Mucosa of gallbladder (tissue), 1 donor: ENCODE results near the gene ISOC2. TPM values are rescaled to one million over a fixed set of nuclear protein-coding genes. Genes with fewer than 3 reads are reported as not detected.
A peak's percentile ranks its signal among the peaks of the same experiment; 100 is the strongest.
"Not testable (repeated sequence)": the region's sequence is repeated elsewhere in the genome, so short reads cannot be mapped to it uniquely, and the experiment has no call there.

Experiments
- DNase-seq: peaks from one replicate; pipeline ENCODE4 v3.0.0-alpha.2; 2020; ENCODE audit warnings: low spot score
- total RNA-seq: library from RNA; stranded (reverse); gene quantifications from one replicate; pipeline ENCODE4 v1.2.1, GENCODE V29; 2021
- donor health status: DM: no; HTN: no; CAD: no.

The ISOC2 gene
- 53.5 TPM for total RNA-seq

DNA sequence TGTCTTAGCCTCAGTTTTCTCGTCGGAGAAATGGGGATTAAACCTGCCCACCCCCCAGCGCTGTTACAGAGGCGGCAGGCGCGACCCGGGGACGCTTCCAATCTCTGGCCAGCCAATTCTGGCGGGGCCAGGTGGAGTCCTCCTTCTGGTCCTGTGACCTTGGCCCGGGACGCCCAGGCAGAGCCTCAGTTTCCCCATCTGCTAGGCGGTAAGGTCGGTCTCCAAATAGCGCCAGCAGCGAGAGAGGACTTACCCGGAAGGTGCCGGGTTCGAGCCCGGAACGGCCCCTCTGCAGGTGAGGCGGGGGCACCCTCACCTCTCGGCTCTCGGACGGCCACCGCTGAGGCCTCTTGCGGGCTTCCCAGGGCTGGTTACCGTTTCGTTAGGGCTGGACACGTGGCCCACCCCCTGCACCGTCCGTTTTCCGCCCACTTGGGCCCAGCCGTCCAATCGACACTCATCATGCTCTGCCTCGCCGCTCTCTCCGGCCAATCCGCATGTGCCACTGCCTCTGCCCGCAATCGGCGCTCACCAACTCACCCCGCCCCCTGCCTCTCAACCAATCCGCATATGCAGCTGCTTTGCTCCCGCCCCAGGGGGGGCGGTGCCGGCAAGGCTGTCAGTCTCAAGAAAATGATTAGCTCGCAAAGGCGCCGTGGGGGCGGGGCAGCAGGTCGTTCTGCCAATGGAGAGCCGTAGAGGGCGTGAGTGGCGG is at the start of gene ISOC2:
ISOC2 (minus strand) TSS at position 384 of the 715 bp plus-strand sequence. CDS start 5,156 bp downstream, outside the sequence.
- peak; percentile 100 for DNase-seq

DNA sequence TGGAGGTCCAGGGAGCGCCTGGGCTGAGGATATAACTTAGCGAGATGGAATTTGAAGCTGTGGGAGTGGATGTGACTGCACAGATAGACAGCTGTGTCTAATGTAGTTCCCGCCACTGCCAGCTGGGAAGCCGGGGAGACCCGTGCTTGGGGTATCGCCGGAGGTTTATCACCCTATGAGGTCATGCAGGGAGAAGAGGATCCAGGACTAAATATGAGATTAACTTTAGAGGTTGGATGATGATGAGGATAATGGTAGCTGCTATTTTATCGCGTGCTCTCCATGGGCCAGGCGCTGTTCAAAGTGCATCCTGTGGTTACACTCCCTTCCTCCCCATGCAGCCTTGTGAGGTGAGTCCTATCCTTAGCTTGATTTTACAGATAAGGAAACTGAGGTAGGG is 46.7 kb upstream of the ISOC2 start:
- DNase-seq = no peak

GRCh38 chr19:55504981-55505380 is 43.5 kb upstream of the ISOC2 start:
- DNase-seq = no peak

- no peak for DNase-seq
Measured at GRCh38 chr19:55504252-55504603, 42.8 kb upstream of the ISOC2 start.

- DNase-seq = peak; percentile 94
Measured at GRCh38 chr19:55503502-55504251, 42.2 kb upstream of the ISOC2 start.

- no peak for DNase-seq
Measured at GRCh38 chr19:55503157-55503501, 41.7 kb upstream of the ISOC2 start.

- DNase-seq = no peak
Measured at GRCh38 chr19:55502197-55502952, 40.9 kb upstream of the ISOC2 start.

DNA sequence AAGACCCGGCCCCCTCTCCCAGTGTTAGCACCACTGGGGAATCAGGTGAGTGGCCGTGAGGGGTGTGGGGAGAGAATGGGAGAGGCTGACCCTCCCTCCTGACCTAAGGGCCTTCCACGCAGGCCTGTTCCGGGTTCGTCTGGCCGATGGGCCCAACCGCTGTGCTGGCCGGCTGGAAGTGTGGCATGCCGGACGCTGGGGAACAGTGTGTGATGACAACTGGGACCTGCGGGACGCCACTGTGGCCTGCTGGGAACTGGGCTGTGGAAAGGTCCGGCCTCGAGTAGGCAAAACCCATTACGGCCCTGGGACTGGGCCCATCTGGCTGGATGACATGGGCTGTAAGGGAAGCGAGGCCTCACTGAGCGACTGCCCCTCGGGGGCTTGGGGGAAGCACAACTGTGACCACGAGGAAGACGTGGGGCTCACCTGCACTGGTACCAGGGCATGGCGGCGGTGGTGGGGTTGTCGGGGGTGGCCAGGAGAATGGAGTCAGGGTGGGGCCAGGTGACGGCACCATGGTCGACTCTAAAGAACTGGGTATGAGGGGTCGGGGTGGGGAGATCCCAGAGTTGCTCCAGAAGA is 39.0 kb upstream of the ISOC2 start:
- DNase-seq = no peak

GRCh38 chr19:55498246-55498840 is 36.9 kb upstream of the ISOC2 start:
- no peak for DNase-seq

DNA sequence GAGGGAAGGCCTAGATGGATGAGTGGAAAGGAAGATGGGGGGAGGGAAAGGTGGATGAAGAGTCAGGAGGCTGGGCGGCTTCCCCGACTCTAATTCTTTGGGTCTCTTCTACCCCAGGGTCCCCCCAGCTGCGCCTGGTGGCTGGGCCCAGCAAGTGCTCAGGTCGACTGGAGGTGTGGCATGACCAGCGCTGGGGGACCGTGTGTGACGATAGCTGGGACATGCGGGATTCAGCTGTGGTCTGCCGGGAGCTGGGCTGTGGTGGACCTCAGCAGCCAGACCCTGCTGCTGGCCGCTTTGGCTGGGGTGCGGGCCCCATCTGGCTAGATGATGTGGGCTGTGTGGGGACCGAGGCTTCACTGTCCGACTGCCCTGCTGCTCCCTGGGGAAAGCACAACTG is 36.3 kb upstream of the ISOC2 start:
- no peak for DNase-seq

GRCh38 chr19:55496820-55497219 is 35.4 kb upstream of the ISOC2 start:
- not testable (repeated sequence) for DNase-seq

DNA sequence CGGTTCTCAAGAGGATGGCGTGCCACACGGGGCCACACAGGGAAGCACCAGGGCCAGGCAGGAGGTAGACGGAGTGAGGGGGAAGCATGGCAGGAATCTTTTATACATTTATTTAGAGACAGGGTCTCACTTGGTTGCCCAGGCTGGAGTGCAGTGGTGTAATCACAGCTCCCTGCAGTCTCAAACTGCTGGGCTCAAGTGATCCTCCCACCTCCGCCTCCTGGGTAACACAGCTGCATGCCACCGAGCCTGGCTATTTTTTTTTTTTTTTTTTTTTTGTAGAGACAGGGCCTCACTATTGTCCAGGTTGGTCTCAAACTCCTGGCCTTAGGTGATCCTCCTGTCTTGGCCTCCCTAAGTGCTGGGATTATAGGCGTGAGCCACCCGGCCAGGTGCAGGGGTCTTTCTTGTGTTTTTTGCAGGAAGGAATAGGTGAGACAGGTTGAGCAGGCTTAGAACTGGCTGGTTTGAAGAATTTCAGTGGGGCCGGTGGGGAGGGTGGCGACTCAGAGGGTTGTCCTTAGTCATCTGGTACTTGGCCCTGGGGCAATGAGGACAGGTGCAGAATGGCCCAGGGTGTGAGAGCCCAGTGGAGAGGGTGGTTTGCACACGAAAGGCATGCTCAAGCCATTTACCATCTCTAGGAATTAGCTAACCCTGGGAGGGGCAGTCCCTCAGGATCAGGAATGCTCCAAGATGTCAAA is 34.4 kb upstream of the ISOC2 start:
- no peak for DNase-seq

DNA sequence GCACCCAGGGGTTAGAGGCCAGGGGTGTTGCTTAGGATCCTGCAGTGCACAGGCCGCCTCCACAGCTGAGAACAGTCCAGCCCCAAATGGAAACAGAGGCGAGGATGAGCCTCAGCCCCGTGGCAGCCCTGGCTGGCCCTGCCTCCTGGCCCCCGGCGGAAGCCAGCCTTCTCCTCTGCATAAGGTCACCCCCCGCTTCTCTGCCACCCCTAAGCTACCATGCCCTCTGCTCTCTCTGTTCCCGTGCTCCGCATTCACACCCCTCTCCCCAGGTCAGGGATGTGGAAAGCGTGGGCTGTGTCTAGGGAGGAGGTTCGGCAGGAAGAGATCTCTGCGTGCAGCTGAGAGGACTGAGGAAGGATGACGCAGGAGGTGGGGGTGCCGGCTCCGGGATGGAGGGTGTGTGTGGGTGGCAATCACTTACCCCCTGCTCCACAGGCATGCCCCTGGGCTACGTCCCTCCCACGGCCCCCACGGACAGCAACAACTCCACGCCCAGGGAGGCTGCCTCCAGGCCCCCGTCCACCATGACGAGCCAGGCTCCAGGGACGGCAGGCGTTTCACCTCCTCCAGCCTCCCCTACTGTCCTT is 32.8 kb upstream of the ISOC2 start:
- DNase-seq = no peak

DNA sequence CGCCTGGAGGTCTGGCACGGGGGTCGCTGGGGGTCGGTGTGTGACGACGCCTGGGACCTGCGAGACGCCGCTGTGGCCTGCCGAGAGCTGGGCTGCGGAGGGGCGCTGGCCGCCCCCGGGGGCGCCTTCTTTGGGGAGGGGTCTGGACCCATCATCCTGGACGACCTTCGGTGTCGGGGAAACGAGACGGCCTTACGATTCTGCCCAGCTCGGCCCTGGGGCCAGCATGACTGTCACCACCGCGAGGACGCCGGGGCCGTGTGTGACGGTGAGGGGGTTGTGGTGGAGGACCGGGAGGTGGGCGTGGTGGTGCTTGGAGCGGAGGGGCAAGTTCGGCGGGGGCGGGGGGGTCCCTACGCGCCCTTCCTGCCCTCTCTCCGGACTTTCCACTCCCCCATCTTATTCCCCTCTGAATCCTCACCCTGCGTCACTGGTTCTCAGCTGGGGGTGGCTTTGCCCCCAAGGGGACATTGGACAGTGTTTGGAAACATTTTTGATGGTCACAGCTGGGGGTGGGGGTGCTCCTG is 32.3 kb upstream of the ISOC2 start:
- no peak for DNase-seq

GRCh38 chr19:55493052-55493644 is 31.7 kb upstream of the ISOC2 start:
- no peak for DNase-seq

DNA sequence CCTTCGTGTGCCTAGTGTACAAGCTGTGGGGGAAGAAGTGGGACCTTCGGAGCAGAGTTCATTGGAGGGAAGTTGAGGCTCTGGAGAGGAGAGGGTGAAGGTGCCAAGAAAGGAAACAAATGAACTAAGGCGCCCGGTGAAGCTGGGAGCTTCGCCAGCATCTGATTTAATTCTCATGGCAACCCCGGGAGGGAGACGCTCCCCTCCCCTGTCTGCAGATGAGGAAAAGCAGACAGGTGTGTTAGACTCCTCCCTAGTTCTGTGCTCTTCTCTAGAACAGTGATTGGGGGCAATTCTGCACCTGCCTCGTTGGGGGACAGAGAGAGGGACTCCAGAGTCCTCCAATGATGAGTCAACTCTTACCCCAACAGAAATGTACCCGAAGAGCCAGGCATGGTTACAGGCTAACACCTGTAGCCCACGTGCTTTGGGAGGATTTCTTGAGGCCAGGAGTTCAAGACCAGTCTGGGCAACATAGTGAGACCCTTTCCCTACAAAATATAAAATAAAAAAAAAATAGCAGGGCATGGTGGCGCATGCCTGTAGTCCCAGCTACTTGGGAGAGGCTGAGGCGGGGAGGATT is 31.0 kb upstream of the ISOC2 start:
- no peak for DNase-seq

GRCh38 chr19:55491546-55492360 is 30.3 kb upstream of the ISOC2 start:
- DNase-seq = no peak

DNA sequence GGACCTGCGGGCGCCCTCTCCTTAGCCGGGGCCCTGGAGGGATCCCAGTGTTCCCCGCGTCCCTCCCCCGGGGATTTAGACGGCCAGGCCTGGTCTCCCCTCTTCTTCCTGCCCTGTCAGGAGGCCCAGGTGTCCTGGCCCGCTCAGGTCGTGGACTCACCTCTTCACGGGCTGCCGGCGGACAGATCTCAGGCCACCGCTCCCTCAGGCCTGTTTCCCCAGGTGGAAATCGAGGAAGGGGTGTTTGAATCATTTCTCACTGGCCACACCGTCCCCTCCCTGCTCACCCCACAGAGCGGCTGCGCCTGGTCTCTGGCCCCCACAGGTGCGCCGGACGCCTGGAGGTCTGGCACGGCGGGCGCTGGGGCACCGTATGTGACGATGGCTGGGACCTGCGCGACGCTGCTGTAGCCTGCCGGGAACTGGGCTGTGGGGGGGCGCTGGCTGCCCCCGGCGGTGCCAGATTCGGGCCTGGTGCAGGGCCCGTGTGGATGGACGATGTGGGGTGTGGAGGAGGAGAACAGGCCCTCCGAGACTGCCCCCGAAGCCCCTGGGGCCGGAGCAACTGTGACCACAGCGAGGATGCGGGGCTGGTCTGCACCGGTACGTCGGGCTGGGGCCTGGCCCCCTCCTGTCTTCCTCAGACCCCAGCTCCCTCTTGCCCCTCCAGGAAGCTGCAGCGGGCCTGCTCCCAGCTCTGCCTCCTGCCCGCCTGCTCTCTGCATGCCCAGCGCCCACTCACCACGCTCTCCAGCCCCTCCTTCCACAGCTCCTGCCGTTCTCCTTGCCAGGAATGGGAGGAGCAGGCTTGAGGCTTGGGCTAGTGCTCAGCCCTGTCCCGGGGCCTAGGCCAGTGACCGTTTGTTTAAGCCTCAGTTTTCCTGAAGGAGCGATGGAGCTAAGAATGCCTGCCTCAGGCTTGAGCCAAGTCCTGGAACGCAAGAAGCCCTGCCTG is 29.3 kb upstream of the ISOC2 start:
- DNase-seq = no peak
